Fibroblast of lung (primary cell): Measurements from ENCODE around the gene EXOC2. TPM values are rescaled to one million over a fixed set of nuclear protein-coding genes. Genes with fewer than 3 reads are reported as not detected.

Source experiments
- DNase-seq, 2 donors: peaks; one replicate each; pipeline versions ENCODE4 v3.0.0 to v3.0.0-alpha.2; 2010; ENCODE audit warnings: low read depth in 2 of 2
- H2AFZ ChIP-seq: 2 replicates; pipeline ENCODE4 v1.5.1; 2012; ENCODE audit warnings: low read length, control low read depth, inconsistent platforms
- H3K27ac ChIP-seq: 2 replicates; pipeline ENCODE4 v1.5.1; 2011; ENCODE audit warnings: low read length, control low read depth; ENCODE audit not compliant: insufficient read depth
- H3K27me3 ChIP-seq: 2 replicates; pipeline ENCODE4 v1.5.1; 2011; ENCODE audit warnings: mild to moderate bottlenecking, low read length; ENCODE audit not compliant: control insufficient read depth, insufficient read depth
- H3K36me3 ChIP-seq: 2 replicates; pipeline ENCODE4 v1.5.1; 2011; ENCODE audit warnings: low read length; ENCODE audit not compliant: control insufficient read depth, insufficient read depth
- H3K4me1 ChIP-seq: 2 replicates; pipeline ENCODE4 v1.5.1; 2011; ENCODE audit warnings: low read length; ENCODE audit not compliant: control insufficient read depth, insufficient read depth; ENCODE audit errors: extremely low read depth
- H3K4me2 ChIP-seq: 2 replicates; pipeline ENCODE4 v1.5.1; 2011; ENCODE audit warnings: low read length, control low read depth; ENCODE audit not compliant: insufficient read depth; ENCODE audit errors: extremely low read depth
- H3K4me3 ChIP-seq, 4 experiments: fragments of 200-600 bp in 1 of 4; sonication (generic) in 1 of 4; replicated peaks in 1 of 4; 2 replicates each; pipeline ENCODE4 v1.5.1; 2011 to 2016; ENCODE audit warnings: low read length in 4 of 4, low read depth in 3 of 4, mild to moderate bottlenecking in 3 of 4, control low read depth in 2 of 4, inconsistent platforms in 1 of 4, mixed read lengths in 1 of 4; ENCODE audit not compliant: insufficient read depth in 1 of 4; ENCODE audit errors: control extremely low read depth in 1 of 4
- H3K79me2 ChIP-seq: 2 replicates; pipeline ENCODE4 v1.5.1; 2012; ENCODE audit warnings: mild to moderate bottlenecking, low read length, inconsistent platforms; ENCODE audit not compliant: control insufficient read depth, insufficient read depth
- H3K9ac ChIP-seq: 2 replicates; pipeline ENCODE4 v1.5.1; 2011; ENCODE audit warnings: mild to moderate bottlenecking, low read length, control low read depth; ENCODE audit not compliant: insufficient read depth
- H3K9me3 ChIP-seq: 2 replicates; pipeline ENCODE4 v1.5.1; 2012; ENCODE audit warnings: low read depth, low read length; ENCODE audit not compliant: control insufficient read depth, insufficient read depth
- H4K20me1 ChIP-seq: 2 replicates; pipeline ENCODE4 v1.5.1; 2011; ENCODE audit warnings: low read length; ENCODE audit not compliant: control insufficient read depth, insufficient read depth; ENCODE audit errors: extremely low read depth
- CTCF ChIP-seq, 2 donors: IDR thresholded peaks in 1 of 2; conservative IDR thresholded peaks in 1 of 2; 1 replicate in 1 of 2; 2 replicates in 1 of 2; pipeline ENCODE4 v1.5.1; 2011 to 2012; ENCODE audit warnings: low read length in 2 of 2, control low read depth in 1 of 2, inconsistent platforms in 1 of 2, low read depth in 1 of 2, mild to moderate bottlenecking in 1 of 2
- EZH2 ChIP-seq: IDR thresholded peaks from 2 replicates; pipeline ENCODE4 v1.5.1; 2012; ENCODE audit warnings: low read length, control low read depth, mild to moderate bottlenecking; ENCODE audit errors: missing control alignments
- polyA plus RNA-seq, 2 donors: library from polyadenylated mRNA; depleted of rRNA in 1 of 2; stranded (reverse) in 1 of 2; unstranded in 1 of 2; fragments of >200 nt; gene quantifications; 2 replicates each; pipeline ENCODE4 v1.2.1, GENCODE V29; 2011 to 2012; ENCODE audit warnings: missing spikeins in 1 of 2
- total RNA-seq: library from RNA; depleted of rRNA; stranded (reverse); fragments of >200 nt; gene quantifications from 2 replicates; pipeline ENCODE4 v1.2.1, GENCODE V29; 2014

Gene EXOC2
- total and polyA plus RNA-seq, 2 donors (not counting 1 experiment from before 2014, with no cell fraction given) = 19.7 to 42.3 TPM

- H3K79me2 ChIP-seq = no peaks in the 10 kb centered on the region
- H3K27me3 ChIP-seq = no peaks in the 10 kb centered on the region
- no peak overlapping the region for H2AFZ ChIP-seq
- no peak for DNase-seq
- H3K27ac ChIP-seq = no peak overlapping the region
- no peaks in the 10 kb centered on the region for H3K4me1 ChIP-seq
- TF ChIP-seq CTCF (conservative IDR thresholded peaks at IDR 0.05 in 1 of 2, IDR thresholded peaks at IDR 0.05 in 1 of 2; ENCODE audit: low read depth in 1 of 2, low read length in 2 of 2) = no peak
- TF ChIP-seq EZH2 = no peak
- H3K36me3 ChIP-seq = no peaks in the 10 kb centered on the region
- no peak overlapping the region for H3K4me3 ChIP-seq
- H3K9me3 ChIP-seq = no peaks in the 10 kb centered on the region
- H3K4me2 ChIP-seq = no peak overlapping the region
- no peaks in the 10 kb centered on the region for H4K20me1 ChIP-seq
- H3K9ac ChIP-seq = no peak overlapping the region
These were observed 188.4 kb downstream of the EXOC2 start for GRCh38 chr6:504446-504980.

GRCh38 chr6:503610-504362 is 189.2 kb downstream of the EXOC2 start:
- DNase-seq = no peak
- no peak overlapping the region for H3K4me2 ChIP-seq
- H3K27me3 ChIP-seq = no peaks in the 10 kb centered on the region
- no peaks in the 10 kb centered on the region for H3K36me3 ChIP-seq
- no peaks in the 10 kb centered on the region for H3K9me3 ChIP-seq
- H2AFZ ChIP-seq = no peak overlapping the region
- TF ChIP-seq EZH2 = no peak
- no peak for TF ChIP-seq CTCF (conservative IDR thresholded peaks at IDR 0.05 in 1 of 2, IDR thresholded peaks at IDR 0.05 in 1 of 2; ENCODE audit: low read depth in 1 of 2, low read length in 2 of 2)
- no peaks in the 10 kb centered on the region for H4K20me1 ChIP-seq
- H3K79me2 ChIP-seq = no peaks in the 10 kb centered on the region
- H3K9ac ChIP-seq = no peak overlapping the region
- H3K4me1 ChIP-seq = no peaks in the 10 kb centered on the region
- H3K27ac ChIP-seq = no peak overlapping the region
- no peak overlapping the region for H3K4me3 ChIP-seq

DNA sequence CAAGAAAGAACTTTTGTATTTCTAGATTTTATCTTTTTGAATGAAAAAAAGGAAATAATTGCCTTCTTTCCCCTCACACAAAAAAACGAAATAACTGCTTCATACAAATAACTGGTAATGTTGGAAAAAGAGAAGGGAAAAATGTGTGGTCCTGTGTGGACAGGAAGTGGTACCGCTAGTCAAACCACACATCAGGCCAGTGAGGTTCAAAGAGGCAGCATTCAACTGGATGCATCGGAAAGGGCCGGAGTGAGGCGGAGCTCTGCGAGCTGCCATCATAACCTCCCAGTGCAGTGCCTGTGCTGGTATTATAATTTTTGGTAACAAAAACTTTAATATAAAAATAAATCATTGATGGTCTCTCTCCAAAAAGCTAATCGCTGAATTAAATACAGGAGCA is 190.2 kb downstream of the EXOC2 start:
- Histone ChIP-seq H3K4me2 (no peak overlapping the region), H3K27me3 (no peaks in the 10 kb centered on the region), H3K4me3 (no peak overlapping the region), H3K9ac (no peak overlapping the region), H3K9me3 (no peaks in the 10 kb centered on the region), H3K36me3 (no peaks in the 10 kb centered on the region), H3K79me2 (no peaks in the 10 kb centered on the region), H4K20me1 (no peaks in the 10 kb centered on the region), H2AFZ (no peak overlapping the region), H3K4me1 (no peaks in the 10 kb centered on the region), H3K27ac (no peak overlapping the region)
- TF ChIP-seq EZH2 (no peak), CTCF (conservative IDR thresholded peaks at IDR 0.05 in 1 of 2, IDR thresholded peaks at IDR 0.05 in 1 of 2; ENCODE audit: low read depth in 1 of 2, low read length in 2 of 2) (no peak)
- DNase-seq = no peak
